Activated effector memory CD4-positive, alpha-beta T cell treated with Interleukin-2 at 50 U/mL for 16 hours (primary cell): ENCODE data around the gene HDAC9.
"Not testable (repeated sequence)": the region's sequence is repeated elsewhere in the genome, so short reads cannot be mapped to it uniquely, and the experiment has no call there.

ENCODE experiments used
- DNase-seq: peaks from one replicate; pipeline ENCODE4 v3.0.0-alpha.2; 2020

HDAC9 gene

DNA sequence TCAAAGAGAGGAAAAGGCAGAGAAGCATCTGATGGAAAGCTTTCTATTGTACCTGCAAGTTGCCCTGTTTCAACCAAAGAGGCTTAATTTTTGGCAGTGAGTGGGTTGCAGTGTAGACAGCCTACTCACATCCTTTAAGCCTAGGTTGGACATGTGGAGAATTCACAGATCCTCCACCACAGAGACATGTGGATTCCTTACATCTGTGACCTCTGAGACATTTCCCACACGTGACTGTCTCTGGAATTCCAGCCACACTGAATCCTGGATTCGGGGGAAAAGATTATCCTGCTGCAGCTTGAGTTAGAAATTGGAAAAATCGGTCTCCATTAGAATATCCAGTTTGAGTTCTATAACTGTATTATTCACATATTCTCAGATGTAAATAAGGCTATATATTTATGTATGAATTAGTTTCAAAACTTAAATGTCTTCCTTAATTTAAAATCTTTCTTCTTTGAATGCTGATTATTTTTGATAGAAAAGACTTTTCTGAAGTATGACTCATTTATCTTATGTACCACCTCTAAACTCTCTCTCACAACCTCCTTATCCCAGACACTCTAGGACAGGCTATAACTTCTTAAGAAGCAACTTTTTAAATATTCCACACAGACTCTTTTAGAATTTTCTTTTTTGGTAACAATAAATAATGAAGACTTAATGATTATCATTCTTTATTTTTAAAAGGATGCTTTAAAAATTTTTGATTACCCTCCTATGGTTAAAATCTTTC, 498.6 kb downstream of the HDAC9 start:
- no peak for DNase-seq

DNA sequence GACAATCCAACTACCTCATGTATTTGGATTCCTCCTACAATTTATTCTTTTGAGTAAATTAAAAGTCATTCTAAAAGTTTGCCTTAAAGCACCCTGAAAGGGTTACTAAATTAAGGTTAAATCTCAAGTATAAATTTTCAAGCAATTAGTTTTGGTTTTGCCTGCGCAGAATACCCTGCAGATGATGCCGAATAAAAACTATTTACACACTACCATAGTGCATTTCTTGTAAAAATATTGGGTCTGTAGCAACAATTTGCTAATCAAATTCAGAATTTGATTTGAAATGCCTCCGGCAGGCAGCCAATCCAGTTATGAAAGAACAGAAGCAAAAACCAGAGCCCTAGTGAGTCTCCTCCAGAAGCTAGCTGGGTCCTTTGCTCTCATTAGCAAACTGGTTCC, 499.7 kb downstream of the HDAC9 start:
- DNase-seq, result no peak

GRCh38 chr7:18995811-18996426, 500.4 kb downstream of the HDAC9 start:
- no peak for DNase-seq

- DNase-seq, result no peak
Observed at GRCh38 chr7:18996583-18996982, 501.0 kb downstream of the HDAC9 start.

DNA sequence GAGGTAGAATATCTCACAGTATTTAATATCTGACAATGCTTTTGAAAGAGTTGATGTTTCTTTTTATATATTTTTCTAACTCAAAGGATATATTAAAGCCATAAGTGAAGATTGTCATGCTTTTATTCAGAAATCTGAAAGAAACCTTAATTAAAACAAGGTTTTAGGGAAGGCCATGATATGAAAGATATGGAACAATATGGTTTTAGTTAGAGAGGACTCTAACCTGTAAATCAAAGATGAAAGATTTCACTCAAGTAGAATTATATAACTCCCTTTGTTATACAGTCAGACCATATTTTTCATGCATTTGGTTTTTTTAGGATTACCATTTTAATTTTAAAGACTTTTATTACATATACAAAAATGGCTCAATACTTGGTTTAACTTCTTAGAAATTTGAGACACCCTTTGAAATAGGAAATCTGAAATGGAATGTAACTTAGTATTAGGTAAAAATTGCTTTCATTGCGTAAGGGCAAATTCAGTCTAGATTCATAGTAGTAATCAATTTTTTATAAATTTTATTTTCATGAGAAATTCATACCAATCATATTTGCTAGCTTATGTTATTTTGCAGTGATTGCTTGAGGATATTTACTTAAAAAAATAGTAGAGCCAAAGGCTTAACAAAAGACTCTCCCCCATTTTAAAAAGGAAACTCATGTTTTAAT, 502.1 kb downstream of the HDAC9 start:
- DNase-seq, result no peak

DNA sequence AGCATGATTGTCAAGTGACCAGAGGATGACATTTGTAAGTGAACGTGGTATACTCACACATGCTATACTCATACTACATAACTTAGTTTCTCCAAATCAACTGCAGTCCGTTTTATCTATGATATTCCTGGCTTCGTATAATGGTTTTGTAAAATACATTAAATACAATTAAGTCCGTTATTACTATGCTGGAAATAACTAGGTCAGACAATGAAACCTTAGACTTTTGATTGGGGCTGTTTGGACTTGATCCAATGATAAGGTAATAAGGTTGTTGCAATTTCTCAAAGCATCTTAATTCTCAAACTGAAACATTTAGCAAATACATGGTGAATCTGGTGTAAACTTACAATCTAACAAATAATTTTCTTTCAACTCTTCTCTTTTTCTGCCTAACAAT, 504.9 kb downstream of the HDAC9 start:
- no peak for DNase-seq

GRCh38 chr7:19001854-19002253, 506.3 kb downstream of the HDAC9 start:
- no peak for DNase-seq

GRCh38 chr7:19009241-19009935, 513.8 kb downstream of the HDAC9 start:
- no peak for DNase-seq

DNA sequence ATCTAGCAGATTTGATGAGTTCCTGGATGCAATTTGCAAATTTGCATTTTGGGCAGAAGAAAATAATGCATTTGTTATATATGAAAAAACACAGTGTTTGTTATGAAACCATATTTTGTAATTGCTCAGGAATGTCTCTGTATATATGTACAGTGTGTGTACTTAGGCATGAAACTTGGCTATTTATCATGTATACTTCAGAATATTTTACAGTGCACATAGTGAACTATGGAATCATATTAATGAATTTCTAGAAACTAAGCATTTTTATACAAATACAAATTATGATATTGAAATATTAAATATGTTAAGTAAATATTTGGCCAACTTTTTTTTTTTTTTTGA, 514.4 kb downstream of the HDAC9 start:
- no peak for DNase-seq

GRCh38 chr7:19011212-19011611, 515.7 kb downstream of the HDAC9 start:
- DNase-seq, result no peak

DNA sequence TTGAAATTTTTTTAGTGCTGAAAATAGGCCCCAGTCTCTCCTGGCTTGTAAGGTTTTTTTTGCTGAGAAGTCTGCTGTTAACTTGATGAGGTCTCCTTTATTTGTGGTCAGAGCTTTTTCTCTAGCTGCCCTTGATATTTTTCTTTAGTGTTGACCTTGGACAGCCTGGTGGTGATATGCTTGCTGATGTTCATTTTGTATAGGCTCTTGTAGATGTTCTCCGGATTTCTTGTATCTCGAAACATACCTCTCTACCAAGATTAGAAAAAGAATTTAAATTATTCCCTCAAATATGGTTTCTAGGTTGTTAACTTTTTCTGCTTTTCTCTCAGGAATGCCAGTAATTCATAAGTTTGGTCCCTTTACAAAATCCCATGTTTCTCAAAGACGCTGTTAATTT, 519.5 kb downstream of the HDAC9 start:
- DNase-seq, result no peak

DNA sequence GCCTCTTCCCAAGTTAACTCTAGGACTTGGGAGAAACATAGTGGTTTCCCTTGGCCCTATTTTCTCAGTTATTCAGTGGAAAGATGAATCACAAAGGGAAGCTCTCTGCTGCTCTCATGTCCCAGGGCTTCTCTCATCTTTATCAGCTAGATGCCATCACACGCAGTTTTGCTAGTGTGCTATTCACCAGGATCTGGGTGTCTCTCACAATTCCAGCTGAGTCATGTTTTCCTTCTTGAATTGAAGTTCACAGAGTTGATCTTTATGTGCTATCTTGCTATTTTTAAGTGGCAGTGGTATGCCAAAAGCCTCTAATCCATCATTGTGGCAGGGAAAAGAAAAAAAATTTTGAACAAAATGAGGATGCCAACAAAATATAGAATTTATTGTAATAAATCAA, 520.6 kb downstream of the HDAC9 start:
- no peak for DNase-seq

DNA sequence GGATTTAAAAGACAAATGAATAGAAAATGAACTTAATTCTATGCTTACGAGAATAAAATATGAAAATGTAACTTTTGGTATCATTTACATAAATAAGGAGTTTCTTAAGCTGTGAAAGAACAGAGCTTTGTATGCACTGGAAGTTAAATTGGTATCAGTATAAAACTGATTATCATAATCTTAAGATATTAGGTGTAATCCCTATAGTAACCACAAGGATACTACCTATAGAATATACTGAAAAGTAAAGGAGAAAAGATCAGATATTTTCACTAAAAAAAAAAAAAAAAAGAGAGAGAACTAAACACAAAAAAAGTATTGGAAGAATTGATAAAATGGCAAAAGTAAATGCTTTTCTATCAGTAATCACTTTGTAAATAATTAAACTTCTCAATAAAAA, 521.8 kb downstream of the HDAC9 start:
- no peak for DNase-seq

GRCh38 chr7:19020062-19020461, 524.5 kb downstream of the HDAC9 start:
- no peak for DNase-seq

DNA sequence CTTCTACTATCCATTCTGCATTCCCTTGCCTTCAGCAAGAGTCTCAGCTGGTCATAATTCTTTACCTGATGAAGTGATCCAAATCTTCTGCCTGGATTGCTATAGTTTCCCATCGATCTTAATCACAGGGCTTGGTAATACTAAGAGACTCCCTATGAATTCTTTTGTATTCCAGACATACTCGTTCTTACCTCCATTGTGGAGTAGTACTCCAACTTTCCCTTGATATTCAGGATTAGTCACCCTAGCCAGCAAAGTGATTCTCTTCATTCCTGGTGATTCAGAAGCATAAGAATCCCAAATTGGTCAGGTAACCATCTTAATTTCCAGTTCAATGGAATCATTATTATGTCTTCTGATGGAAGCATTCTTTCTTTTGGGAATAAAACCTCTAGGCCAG, 525.2 kb downstream of the HDAC9 start:
- DNase-seq, result no peak

GRCh38 chr7:19023477-19023876, 527.9 kb downstream of the HDAC9 start:
- no peak for DNase-seq

- no peak for DNase-seq
Observed at GRCh38 chr7:19024261-19024660, 528.7 kb downstream of the HDAC9 start.

GRCh38 chr7:19026888-19027287, 531.3 kb downstream of the HDAC9 start:
- DNase-seq, result no peak

DNA sequence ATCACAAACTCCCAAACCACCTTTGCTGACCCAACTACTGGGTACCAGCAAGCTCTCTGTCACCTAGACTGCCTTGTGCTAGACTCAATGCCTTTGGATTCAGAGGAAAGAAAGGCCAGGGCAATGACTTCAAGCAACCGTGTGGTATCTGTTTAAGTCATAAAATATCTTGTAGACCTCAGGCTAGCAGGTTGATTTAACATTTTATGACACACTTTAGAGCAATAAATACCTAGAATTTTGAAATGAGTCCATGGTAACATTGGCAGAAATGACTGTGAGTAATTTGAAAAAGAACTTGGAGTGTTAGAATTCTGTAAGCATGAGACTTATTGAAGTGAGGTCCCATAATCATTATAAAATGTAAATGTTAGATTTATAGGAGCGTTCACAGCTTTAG, 534.7 kb downstream of the HDAC9 start:
- DNase-seq, result no peak

DNA sequence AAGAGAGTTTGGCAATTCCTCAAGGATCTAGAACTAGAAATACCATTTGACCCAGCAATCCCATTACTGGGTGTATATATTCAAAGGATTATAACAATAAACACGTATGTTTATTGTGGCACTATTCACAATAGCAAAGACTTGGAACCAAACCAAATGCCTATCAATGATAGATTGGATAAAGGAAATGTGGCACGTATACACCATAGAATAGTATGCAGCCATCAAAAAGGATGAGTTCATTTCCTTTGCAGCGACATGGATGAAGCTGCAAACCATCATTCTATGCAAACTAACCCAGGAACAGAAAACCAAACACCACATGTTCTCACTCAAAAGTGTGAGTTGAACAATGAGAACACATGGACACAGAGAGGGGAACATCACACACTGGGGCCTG, 537.4 kb downstream of the HDAC9 start:
- DNase-seq, result not testable (repeated sequence)

GRCh38 chr7:19051767-19052375, 556.3 kb downstream of the HDAC9 start:
- DNase-seq, result no peak
